ENCODE results near the gene NAPB. TPM values are rescaled to one million over a fixed set of nuclear protein-coding genes. Genes with fewer than 3 reads are reported as not detected.
A peak's percentile ranks its signal among the peaks of the same experiment; 100 is the strongest.

Gene NAPB
- total and polyA plus RNA-seq, 2 of the 8 experiments (the other 6 are each of a cell fraction or from before 2014, with no cell fraction given), result 6.2 to 12.3 TPM

DNA sequence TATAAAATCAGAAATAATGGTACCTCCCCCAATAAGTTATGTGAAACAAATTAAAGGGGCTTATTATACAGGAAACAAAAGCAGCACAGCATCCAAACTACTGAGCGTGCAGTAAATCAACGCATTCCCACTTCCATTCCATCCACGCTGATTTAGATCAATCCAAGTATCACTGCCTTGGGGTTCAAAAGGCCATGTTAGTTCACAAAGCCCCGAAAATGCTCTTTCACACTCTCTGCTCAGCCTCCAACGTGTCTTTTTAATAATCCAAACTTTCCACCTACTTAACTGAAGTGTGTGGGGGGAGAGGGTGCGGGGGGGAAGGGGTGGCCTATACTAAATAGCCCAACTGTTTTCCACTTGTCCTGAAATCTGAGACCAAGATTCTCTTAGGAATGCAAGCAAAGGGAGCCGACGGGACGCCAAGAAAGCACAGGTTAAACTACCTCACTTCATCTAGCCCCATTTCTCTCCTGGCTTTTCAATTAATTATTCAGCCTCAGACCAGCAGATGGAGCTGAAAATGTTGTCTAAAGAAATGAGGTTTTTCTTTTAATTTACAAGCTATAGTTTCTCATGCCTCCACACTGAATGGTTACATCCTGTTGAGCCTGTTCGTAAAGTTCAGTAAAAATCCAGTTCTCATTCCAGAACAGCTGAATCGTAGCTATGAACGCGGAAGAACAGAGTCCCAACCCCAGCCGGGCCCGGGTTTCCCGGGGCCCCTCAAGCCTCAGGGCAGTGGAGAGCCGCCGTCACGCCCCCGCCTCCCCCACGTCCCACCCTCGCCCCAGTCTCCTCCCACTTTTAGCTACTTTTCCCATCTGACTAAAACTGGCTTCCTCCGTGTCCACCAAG lies 71.7 kb downstream of the NAPB start:
- Histone ChIP-seq H3K9ac (replicated peaks in 1 of 4; ENCODE audit: extremely low read depth in 1 of 4, low read depth in 3 of 4, low read length in 3 of 4) (peak overlapping the region in 3 of 4 experiments; percentile 36 to 48 (median 39); a peak in 5 of 7 replicates), H2BK120ac (replicated peaks; ENCODE audit: low read depth, low read length) (no peak overlapping the region), H3K4me3 (ENCODE audit: extremely low read depth in 1 of 4, insufficient read depth in 2 of 4, low read depth in 3 of 4, low read length in 4 of 4) (peak overlapping the region; percentile 79 to 90 (median 86)), H4K91ac (replicated peaks; ENCODE audit: insufficient read length, low read length) (peak overlapping the region; percentile 58), H3K4ac (replicated peaks; ENCODE audit: insufficient read length, low read depth, low read length) (peak overlapping the region; percentile 45), H3K4me1 (replicated peaks in 1 of 4; ENCODE audit: control insufficient read depth in 3 of 4, insufficient read depth in 4 of 4, low read length in 3 of 4) (peaks cover 0 to 8% (median 4%) of the 10 kb centered on the region in 4 experiments; a peak in 5 of 7 replicates), H3K79me1 (ENCODE audit: low read depth, low read length) (peaks cover 5% of the 10 kb centered on the region; the same call in 1 of the 2 replicates), H3K23ac (ENCODE audit: insufficient read length) (no peak overlapping the region), H3K27me3 (replicated peaks in 1 of 4; ENCODE audit: control insufficient read depth in 3 of 4, extremely low read depth in 1 of 4, insufficient read depth in 3 of 4, low read length in 3 of 4) (no peaks in the 10 kb centered on the region), H3K14ac (ENCODE audit: insufficient read length) (no peak overlapping the region), H3K79me2 (ENCODE audit: control insufficient read depth in 1 of 2, insufficient read depth in 2 of 2, low read length in 2 of 2) (peaks cover 7 to 28% of the 10 kb centered on the region in 2 experiments; a peak in 3 of 4 replicates), H2BK5ac (ENCODE audit: low read depth, low read length) (peak overlapping the region; percentile 94), H4K5ac (ENCODE audit: insufficient read length, low read depth, low read length) (peak overlapping the region; percentile 71), H4K8ac (ENCODE audit: extremely low read depth, insufficient read depth, low read length) (peak overlapping the region; percentile 83; the same call in 1 of the 2 replicates), H2BK20ac (ENCODE audit: low read length) (no peak overlapping the region), H3K36me3 (ENCODE audit: control insufficient read depth in 2 of 4, insufficient read depth in 4 of 4, low read length in 3 of 4) (peaks cover 0 to 7% (median 6%) of the 10 kb centered on the region in 4 experiments; a peak in 5 of 8 replicates), H3K56ac (replicated peaks; ENCODE audit: insufficient read length, low read depth, low read length) (no peak overlapping the region), H2BK12ac (ENCODE audit: low read depth, low read length) (peak overlapping the region; percentile 34; the same call in 1 of the 2 replicates), H3K18ac (ENCODE audit: extremely low read depth, low read length) (peak overlapping the region; percentile 81; the same call in 1 of the 2 replicates), H3K9me3 (ENCODE audit: insufficient read depth in 2 of 2, low read depth in 1 of 2, low read length in 1 of 2) (no peaks in the 10 kb centered on the region), H3K27ac (ENCODE audit: low read depth, low read length) (peak overlapping the region; percentile 79; the same call in 1 of the 2 replicates), H3K4me2 (ENCODE audit: insufficient read depth in 1 of 2, low read depth in 2 of 2, low read length in 2 of 2) (peak overlapping the region; percentile 72 to 91), H3K23me2 (ENCODE audit: low read depth, low read length) (peaks cover 10% of the 10 kb centered on the region; the same call in 1 of the 2 replicates), H2BK15ac (ENCODE audit: low read length) (0 out of 2 replicates have a peak overlapping the region, but pooled peaks have one; percentile 93), H2AFZ (ENCODE audit: low read length) (peak overlapping the region; percentile 27; the same call in 1 of the 2 replicates), H4K20me1 (replicated peaks in 1 of 2; ENCODE audit: control insufficient read depth in 1 of 2, insufficient read depth in 2 of 2, low read length in 2 of 2) (peaks cover 0 to 10% of the 10 kb centered on the region in 2 experiments), H2AK5ac (ENCODE audit: low read depth, low read length) (no peak overlapping the region)
- POLR2A ChIA-PET (ENCODE audit: partially characterized antibody), result interaction anchor here (0.8 to 2.2 kb wide), 8 partner anchors 9 to 308 kb away, joined by 3 to 14 read pairs (median 3); no protein-coding TSS in a partner anchor
- TF ChIP-seq EGR1 (IDR thresholded peaks at IDR 0.05; ENCODE audit: borderline replicate concordance, low read depth, low read length), result peak; percentile 52; the same call in 1 of the 2 replicates
- no peak for TF ChIP-seq POU5F1 (IDR thresholded peaks at IDR 0.05; ENCODE audit: low read depth, low read length)
- TF ChIP-seq NANOG (IDR thresholded peaks at IDR 0.05; ENCODE audit: insufficient read depth, low read depth, low read length, poor library complexity, severe bottlenecking), result no peak
- no peak for TF ChIP-seq EP300 (IDR thresholded peaks at IDR 0.05; ENCODE audit: borderline replicate concordance in 1 of 2, low read depth in 2 of 2, low read length in 2 of 2)
- TF ChIP-seq CEBPB (IDR thresholded peaks at IDR 0.05; ENCODE audit: low read depth, low read length), result no peak
- no peak for TF ChIP-seq POLR2AphosphoS5 (IDR thresholded peaks at IDR 0.05; ENCODE audit: low read depth, low read length)
- no peak for TF ChIP-seq RBBP5 (IDR thresholded peaks at IDR 0.05; ENCODE audit: borderline replicate concordance, low read depth, low read length)
- TF ChIP-seq SAP30 (IDR thresholded peaks at IDR 0.05; ENCODE audit: insufficient read depth, insufficient replicate concordance, low read length), result no peak
- FAIRE-seq (no peak), DNase-seq (ENCODE audit: low read depth in 1 of 2, low spot score in 2 of 2) (no peak)
- WGBS, 2 experiments (ENCODE audit: extremely low coverage in 1 of 2, insufficient coverage in 1 of 2, insufficient read length in 1 of 2, insufficient replicate concordance in 2 of 2, low coverage in 1 of 2, low lambda C conversion rate in 2 of 2, missing lambda C conversion rate in 1 of 2), result 15% methylated on average over 23 of the region's 23 CpGs; no CpG with 5 or more reads in 1 of the 2 experiments
- CTCF ChIA-PET (ENCODE audit: partially characterized antibody), result interaction anchor here (0.7 to 2.0 kb wide), 10 partner anchors 10 to 299 kb away, joined by 3 to 13 read pairs (median 4); no protein-coding TSS in a partner anchor
